ENCODE measurements around the gene SLC22A9. TPM values are rescaled to one million over a fixed set of nuclear protein-coding genes. Genes with fewer than 3 reads are reported as not detected.

SLC22A9 gene
- total RNA-seq, 1 donor from 2014 or later: not detected

DNA sequence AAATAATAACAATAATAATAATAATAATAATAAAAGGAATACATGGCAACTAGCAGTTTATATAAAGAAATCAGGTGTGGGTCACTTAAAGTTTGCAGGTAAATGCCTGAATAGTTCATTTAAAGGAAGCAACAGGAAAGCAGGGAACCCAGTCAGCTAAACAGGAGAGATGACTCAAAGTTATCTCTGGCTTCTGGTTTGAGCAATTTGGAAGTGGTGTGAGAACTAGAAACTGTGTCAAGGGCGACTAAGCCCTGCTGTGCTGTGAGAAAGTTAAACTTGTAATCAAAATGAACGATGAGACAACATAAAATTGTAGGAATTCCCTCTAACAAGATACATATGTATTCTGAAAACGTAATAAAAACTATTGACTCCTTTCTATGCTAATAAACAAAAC lies 35.5 kb downstream of the SLC22A9 start:
- H3F3A ChIP-seq (ENCODE audit: low read depth): no peaks in the 10 kb centered on the region
- TF ChIP-seq, protein P1, sequence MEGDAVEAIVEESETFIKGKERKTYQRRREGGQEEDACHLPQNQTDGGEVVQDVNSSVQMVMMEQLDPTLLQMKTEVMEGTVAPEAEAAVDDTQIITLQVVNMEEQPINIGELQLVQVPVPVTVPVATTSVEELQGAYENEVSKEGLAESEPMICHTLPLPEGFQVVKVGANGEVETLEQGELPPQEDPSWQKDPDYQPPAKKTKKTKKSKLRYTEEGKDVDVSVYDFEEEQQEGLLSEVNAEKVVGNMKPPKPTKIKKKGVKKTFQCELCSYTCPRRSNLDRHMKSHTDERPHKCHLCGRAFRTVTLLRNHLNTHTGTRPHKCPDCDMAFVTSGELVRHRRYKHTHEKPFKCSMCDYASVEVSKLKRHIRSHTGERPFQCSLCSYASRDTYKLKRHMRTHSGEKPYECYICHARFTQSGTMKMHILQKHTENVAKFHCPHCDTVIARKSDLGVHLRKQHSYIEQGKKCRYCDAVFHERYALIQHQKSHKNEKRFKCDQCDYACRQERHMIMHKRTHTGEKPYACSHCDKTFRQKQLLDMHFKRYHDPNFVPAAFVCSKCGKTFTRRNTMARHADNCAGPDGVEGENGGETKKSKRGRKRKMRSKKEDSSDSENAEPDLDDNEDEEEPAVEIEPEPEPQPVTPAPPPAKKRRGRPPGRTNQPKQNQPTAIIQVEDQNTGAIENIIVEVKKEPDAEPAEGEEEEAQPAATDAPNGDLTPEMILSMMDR (IDR thresholded peaks at IDR 0.05): no peak
- TF ChIP-seq EZH2 (IDR thresholded peaks at IDR 0.05) (no peak), EZH2phosphoT487 (IDR thresholded peaks at IDR 0.05) (no peak)
- Mint-ChIP-seq H3K9me3 (no peaks in the 10 kb centered on the region), H3K4me1 (no peaks in the 10 kb centered on the region), H3K36me3 (no peaks in the 10 kb centered on the region), H3K27ac (no peak overlapping the region), H3K27me3 (ENCODE audit: insufficient read depth, low read depth) (no peaks in the 10 kb centered on the region), H3K4me3 (no peak overlapping the region)
- no peaks in the 10 kb centered on the region for H3K9me3 ChIP-seq (ENCODE audit: low read depth)
- DNase-seq (ENCODE audit: low spot score): no peak
- no peaks in the 10 kb centered on the region for H3K36me3 ChIP-seq
- no peaks in the 10 kb centered on the region for H3K27me3 ChIP-seq
- no peak overlapping the region for H2AFZ ChIP-seq (replicated peaks)
- no peak overlapping the region for H3K4me3 ChIP-seq
- H3K79me2 ChIP-seq (ENCODE audit: low read depth): no peaks in the 10 kb centered on the region
- no peaks in the 10 kb centered on the region for H3K4me1 ChIP-seq
- H4K20me1 ChIP-seq (ENCODE audit: low read depth): no peaks in the 10 kb centered on the region
- no peak overlapping the region for H3K9ac ChIP-seq
- no peak overlapping the region for H3K4me2 ChIP-seq
- no peak overlapping the region for H3K27ac ChIP-seq

DNA sequence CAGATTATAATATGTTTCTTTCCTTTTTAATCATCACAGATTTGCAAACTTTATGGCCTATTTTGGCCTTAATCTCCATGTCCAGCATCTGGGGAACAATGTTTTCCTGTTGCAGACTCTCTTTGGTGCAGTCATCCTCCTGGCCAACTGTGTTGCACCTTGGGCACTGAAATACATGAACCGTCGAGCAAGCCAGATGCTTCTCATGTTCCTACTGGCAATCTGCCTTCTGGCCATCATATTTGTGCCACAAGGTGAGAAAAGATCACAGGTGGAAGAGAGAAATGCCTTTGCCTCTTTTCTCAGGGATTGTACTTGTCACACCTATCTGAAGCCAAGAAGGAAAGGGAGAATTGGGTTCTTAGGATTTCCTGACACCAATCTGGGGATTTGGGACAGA lies 36.9 kb downstream of the SLC22A9 start:
- no peaks in the 10 kb centered on the region for H3K27me3 Mint-ChIP-seq (ENCODE audit: insufficient read depth, low read depth)
- Histone ChIP-seq H3K9ac (no peak overlapping the region), H3K27me3 (no peaks in the 10 kb centered on the region), H2AFZ (replicated peaks) (no peak overlapping the region), H3K4me1 (no peaks in the 10 kb centered on the region), H4K20me1 (ENCODE audit: low read depth) (no peaks in the 10 kb centered on the region), H3K4me2 (no peak overlapping the region), H3K79me2 (ENCODE audit: low read depth) (no peaks in the 10 kb centered on the region), H3K9me3 (ENCODE audit: low read depth) (no peaks in the 10 kb centered on the region), H3K27ac (no peak overlapping the region), H3K4me3 (no peak overlapping the region), H3K36me3 (no peaks in the 10 kb centered on the region), H3F3A (ENCODE audit: low read depth) (no peaks in the 10 kb centered on the region)
- no peaks in the 10 kb centered on the region for H3K36me3 Mint-ChIP-seq
- no peak overlapping the region for H3K4me3 Mint-ChIP-seq
- no peaks in the 10 kb centered on the region for H3K4me1 Mint-ChIP-seq
- no peaks in the 10 kb centered on the region for H3K9me3 Mint-ChIP-seq
- DNase-seq (ENCODE audit: low spot score): no peak
- TF ChIP-seq, protein P1 (IDR thresholded peaks at IDR 0.05): no peak
- TF ChIP-seq EZH2phosphoT487 (IDR thresholded peaks at IDR 0.05): no peak
- TF ChIP-seq EZH2 (IDR thresholded peaks at IDR 0.05): no peak
- no peak overlapping the region for H3K27ac Mint-ChIP-seq

DNA sequence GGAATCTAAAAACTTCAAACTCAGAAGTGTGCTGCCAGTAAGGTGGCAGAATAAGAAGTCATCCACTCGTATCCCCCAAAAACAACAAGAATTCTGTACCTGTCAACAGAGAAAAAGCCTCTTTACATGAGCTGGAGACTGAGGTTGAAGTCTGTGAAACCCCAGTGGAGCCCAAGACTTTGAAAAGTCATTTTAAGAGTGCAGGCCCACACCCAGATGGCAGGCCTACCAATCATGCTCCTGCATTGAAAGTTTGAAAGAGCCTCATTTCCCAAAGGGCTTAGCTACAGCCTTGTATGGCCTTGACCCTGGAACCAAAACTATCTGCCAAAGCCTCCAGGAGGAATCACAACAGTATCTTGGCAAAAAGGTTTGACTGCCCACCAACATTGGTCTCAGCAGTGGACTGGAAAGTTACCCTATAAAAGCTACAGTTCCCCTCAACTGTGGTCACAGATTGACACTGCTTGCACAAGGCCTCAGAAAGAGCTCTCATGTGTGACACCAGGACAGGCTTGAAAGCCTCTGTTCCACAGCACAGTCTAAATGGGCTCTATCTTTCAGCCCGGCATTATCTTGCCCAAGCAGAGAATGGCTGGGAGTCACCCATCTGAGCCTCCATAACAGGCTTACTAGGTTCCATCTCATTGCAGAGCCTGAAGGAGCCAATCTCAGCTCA lies 47.7 kb downstream of the SLC22A9 start:
- Mint-ChIP-seq H3K27me3 (ENCODE audit: insufficient read depth, low read depth) (peaks cover 2% of the 10 kb centered on the region), H3K4me3 (no peak overlapping the region), H3K27ac (no peak overlapping the region), H3K36me3 (no peaks in the 10 kb centered on the region), H3K9me3 (peaks cover 2% of the 10 kb centered on the region), H3K4me1 (no peaks in the 10 kb centered on the region)
- no peak for DNase-seq (ENCODE audit: low spot score)
- TF ChIP-seq EZH2phosphoT487 (IDR thresholded peaks at IDR 0.05): no peak
- no peak for TF ChIP-seq EZH2 (IDR thresholded peaks at IDR 0.05)
- TF ChIP-seq, protein P1 (IDR thresholded peaks at IDR 0.05): no peak
- Histone ChIP-seq H3K4me3 (no peak overlapping the region), H3K4me1 (no peaks in the 10 kb centered on the region), H3K9me3 (ENCODE audit: low read depth) (no peaks in the 10 kb centered on the region), H3K27ac (no peak overlapping the region), H3F3A (ENCODE audit: low read depth) (no peaks in the 10 kb centered on the region), H4K20me1 (ENCODE audit: low read depth) (no peaks in the 10 kb centered on the region), H3K9ac (no peak overlapping the region), H3K4me2 (no peak overlapping the region), H3K36me3 (no peaks in the 10 kb centered on the region), H2AFZ (replicated peaks) (no peak overlapping the region), H3K79me2 (ENCODE audit: low read depth) (no peaks in the 10 kb centered on the region), H3K27me3 (no peaks in the 10 kb centered on the region)

Data from neural progenitor cell (in vitro differentiated cells).